Endothelial cell of umbilical vein (primary cell): ENCODE measurements around the gene MSL3B.

ENCODE experiments used
- BruUV-seq: library from RNA; stranded (reverse); fragments of 400-500 nt; replicated peaks from 2 replicates; lab custom pipeline; 2021; lab: Mats Ljungman, UMichigan
- CTCF ChIA-PET: fragments of 300-600, 350-600 bp; sonication (Branson Sonifier 250); formaldehyde crosslinking; loops from one replicate; lab custom pipeline; 2021; ENCODE audit warnings: antibody characterized with exemption, inconsistent platforms; lab: Charles Lee
- POLR2A ChIA-PET: fragments of 300-600, 350-600 bp; sonication (Branson Sonifier 250); formaldehyde crosslinking; loops from one replicate; lab custom pipeline; 2021; ENCODE audit warnings: antibody characterized with exemption, inconsistent platforms; lab: Charles Lee
- DNase-seq: peaks from one replicate; pipeline ENCODE4 v3.0.0-alpha.2; 2011; ENCODE audit warnings: low read depth, low spot score
- FAIRE-seq: peaks from 2 replicates; lab custom pipeline; 2011; peaks lifted over from hg19 to GRCh38; lab: Jason Lieb, UNC
- H2AFZ ChIP-seq: 2 replicates; pipeline ENCODE4 v1.6.0; 2012; ENCODE audit warnings: low read depth, low read length, control low read depth, inconsistent platforms
- H3K27ac ChIP-seq: 2 replicates; pipeline ENCODE4 v1.5.1; 2011; ENCODE audit warnings: low read depth, mild to moderate bottlenecking, control low read depth, low read length, moderate library complexity; ENCODE audit not compliant: insufficient read depth
- H3K27me3 ChIP-seq, 2 experiments: 2 replicates each; pipeline versions ENCODE4 v1.6.0 to v1.6.1; 2011; ENCODE audit warnings: low read length in 2 of 2, mixed read lengths in 1 of 2; ENCODE audit not compliant: control insufficient read depth in 2 of 2, insufficient read depth in 2 of 2
- H3K36me3 ChIP-seq, 2 experiments: 2 replicates in 1 of 2; 3 replicates in 1 of 2; pipeline ENCODE4 v1.5.1; 2011; ENCODE audit warnings: low read length in 2 of 2, mild to moderate bottlenecking in 1 of 2, moderate library complexity in 1 of 2; ENCODE audit not compliant: control insufficient read depth in 2 of 2, insufficient read depth in 2 of 2; ENCODE audit errors: extremely low read depth in 1 of 2
- H3K4me1 ChIP-seq: 3 replicates; pipeline ENCODE4 v1.5.1; 2011; ENCODE audit warnings: mild to moderate bottlenecking, low read length; ENCODE audit not compliant: control insufficient read depth, insufficient read depth; ENCODE audit errors: extremely low read depth
- H3K4me2 ChIP-seq: 2 replicates; pipeline ENCODE4 v1.6.1; 2011; ENCODE audit warnings: low read length, control low read depth, mixed read lengths; ENCODE audit not compliant: insufficient read depth
- H3K4me3 ChIP-seq, 3 experiments: fragments of 200-600 bp in 1 of 3; sonication (generic), shearing (Covaris generic) in 1 of 3; replicated peaks in 1 of 3; 2 replicates each; pipeline ENCODE4 v1.5.1; 2011 to 2016; ENCODE audit warnings: control low read depth in 3 of 3, low read length in 3 of 3, mild to moderate bottlenecking in 2 of 3, inconsistent platforms in 1 of 3, low read depth in 1 of 3, moderate library complexity in 1 of 3; ENCODE audit not compliant: insufficient read depth in 1 of 3
- H3K79me2 ChIP-seq: 2 replicates; pipeline ENCODE4 v1.6.0; 2012; ENCODE audit warnings: low read length, inconsistent platforms; ENCODE audit not compliant: control insufficient read depth, insufficient read depth
- H3K9ac ChIP-seq: replicated peaks from 2 replicates; pipeline ENCODE3; 2011; ENCODE audit warnings: low read length, control low read depth; ENCODE audit not compliant: insufficient read depth; ENCODE audit errors: extremely low read depth
- H3K9me1 ChIP-seq: replicated peaks from 3 replicates; pipeline ENCODE4 v1.6.0; 2011; ENCODE audit warnings: mild to moderate bottlenecking, low read length; ENCODE audit not compliant: control insufficient read depth, insufficient read depth; ENCODE audit errors: extremely low read depth
- H3K9me3 ChIP-seq: replicated peaks from 2 replicates; pipeline ENCODE4 v1.5.1; 2012; ENCODE audit warnings: low read length, inconsistent platforms; ENCODE audit not compliant: control insufficient read depth, insufficient read depth
- H4K20me1 ChIP-seq: replicated peaks from 2 replicates; pipeline ENCODE3; 2011; ENCODE audit warnings: mild to moderate bottlenecking, low read length; ENCODE audit not compliant: control insufficient read depth, insufficient read depth; ENCODE audit errors: extremely low read depth
- EZH2 ChIP-seq: IDR thresholded peaks from 2 replicates; pipeline ENCODE4 v1.6.1; 2012; ENCODE audit warnings: borderline replicate concordance, low read depth, mild to moderate bottlenecking, moderate library complexity, low read length, inconsistent platforms; ENCODE audit not compliant: severe bottlenecking
- FOS ChIP-seq: IDR thresholded peaks from 2 replicates; pipeline ENCODE4 v1.6.1; 2011; ENCODE audit warnings: mild to moderate bottlenecking, low read length, moderate library complexity, borderline replicate concordance; ENCODE audit not compliant: insufficient read depth
- GATA2 ChIP-seq: IDR thresholded peaks from 2 replicates; pipeline ENCODE4 v1.7.0; 2011; ENCODE audit warnings: low read depth, mild to moderate bottlenecking, moderate library complexity, mixed read lengths, low read length; ENCODE audit not compliant: insufficient read length, insufficient read depth
- JUN ChIP-seq: IDR thresholded peaks from 2 replicates; pipeline ENCODE4 v1.6.1; 2011; ENCODE audit warnings: borderline replicate concordance, low read depth; ENCODE audit not compliant: insufficient read length, insufficient read depth
- MYC ChIP-seq: IDR thresholded peaks from one replicate; pipeline ENCODE4 v1.6.1; 2011; ENCODE audit warnings: mild to moderate bottlenecking, low read depth, low read length
- POLR2A ChIP-seq: IDR thresholded peaks from 2 replicates; pipeline ENCODE4 v1.6.1; 2012; ENCODE audit warnings: low read depth, mild to moderate bottlenecking, control low read depth, low read length
- POLR2AphosphoS5 ChIP-seq: IDR thresholded peaks from 2 replicates; pipeline ENCODE4 v1.6.1; 2012; ENCODE audit warnings: low read depth, mild to moderate bottlenecking, control low read depth, low read length, moderate library complexity; ENCODE audit not compliant: insufficient read depth
- dilution Hi-C: fragments of 300-500 bp; cut with MboI; formaldehyde crosslinking; loops from one replicate; pipeline ENCODE4 v1.15.0; 2019; ENCODE audit warnings: low sequenced_read_pairs; ENCODE audit not compliant: extremely low pct_ligation_motif_present
- intact Hi-C: fragments of 100-400 bp; cut with micrococcal nuclease; formaldehyde crosslinking; loops from one replicate; pipeline ENCODE4 v1.10.0; 2022
- TF ChIP-seq, protein P1 (sequence below): IDR thresholded peaks from 2 replicates; pipeline ENCODE4 v1.6.1; 2011; ENCODE audit not compliant: insufficient read depth, insufficient read length
- TF ChIP-seq, protein P2 (sequence below), 2 donors: IDR thresholded peaks; 1 replicate in 1 of 2; 2 replicates in 1 of 2; pipeline ENCODE4 v1.5.1; 2011; ENCODE audit warnings: low read length in 2 of 2, mild to moderate bottlenecking in 2 of 2, moderate library complexity in 2 of 2, control low read depth in 1 of 2, inconsistent platforms in 1 of 2, low read depth in 1 of 2; ENCODE audit not compliant: insufficient read depth in 1 of 2; ENCODE audit errors: extremely low read depth in 1 of 2

Gene MSL3B

DNA sequence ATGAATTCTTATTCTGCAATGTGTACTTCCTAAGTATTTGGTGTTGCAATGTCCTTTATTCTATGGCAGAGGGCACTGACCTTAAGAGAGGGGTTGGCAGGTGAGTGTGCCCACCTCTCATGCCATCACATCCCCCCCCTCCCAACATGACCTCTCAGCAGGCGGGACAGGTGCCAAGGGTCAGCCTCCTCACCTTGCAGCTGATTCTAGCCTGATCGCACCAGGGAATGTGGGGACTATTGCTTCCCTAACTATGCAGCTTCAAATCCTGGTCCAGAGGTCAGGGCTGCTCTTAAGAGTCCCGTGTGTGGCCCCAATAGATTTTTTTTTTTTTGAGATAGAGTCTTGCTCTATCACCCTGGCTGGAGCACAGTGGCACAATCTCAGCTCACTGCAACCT lies 23.4 kb downstream of the MSL3B start:
- Histone ChIP-seq H3K27me3 (no peaks in the 10 kb centered on the region), H3K9ac (no peak overlapping the region), H2AFZ (no peak overlapping the region), H3K4me3 (no peak overlapping the region), H3K4me2 (no peak overlapping the region), H3K27ac (no peak overlapping the region), H3K36me3 (peaks cover 8 to 53% of the 10 kb centered on the region in 2 experiments), H3K79me2 (peaks cover 86% of the 10 kb centered on the region), H3K9me3 (no peaks in the 10 kb centered on the region), H4K20me1 (no peaks in the 10 kb centered on the region), H3K9me1 (no peaks in the 10 kb centered on the region), H3K4me1 (no peaks in the 10 kb centered on the region)
- FAIRE-seq (no peak), DNase-seq (no peak)
- TF ChIP-seq POLR2AphosphoS5 (no peak), JUN (no peak), MYC (no peak), FOS (no peak), EZH2 (no peak), GATA2 (no peak), POLR2A (no peak)
- TF ChIP-seq, protein P1, sequence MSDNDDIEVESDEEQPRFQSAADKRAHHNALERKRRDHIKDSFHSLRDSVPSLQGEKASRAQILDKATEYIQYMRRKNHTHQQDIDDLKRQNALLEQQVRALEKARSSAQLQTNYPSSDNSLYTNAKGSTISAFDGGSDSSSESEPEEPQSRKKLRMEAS = no peak
- TF ChIP-seq, protein P2, sequence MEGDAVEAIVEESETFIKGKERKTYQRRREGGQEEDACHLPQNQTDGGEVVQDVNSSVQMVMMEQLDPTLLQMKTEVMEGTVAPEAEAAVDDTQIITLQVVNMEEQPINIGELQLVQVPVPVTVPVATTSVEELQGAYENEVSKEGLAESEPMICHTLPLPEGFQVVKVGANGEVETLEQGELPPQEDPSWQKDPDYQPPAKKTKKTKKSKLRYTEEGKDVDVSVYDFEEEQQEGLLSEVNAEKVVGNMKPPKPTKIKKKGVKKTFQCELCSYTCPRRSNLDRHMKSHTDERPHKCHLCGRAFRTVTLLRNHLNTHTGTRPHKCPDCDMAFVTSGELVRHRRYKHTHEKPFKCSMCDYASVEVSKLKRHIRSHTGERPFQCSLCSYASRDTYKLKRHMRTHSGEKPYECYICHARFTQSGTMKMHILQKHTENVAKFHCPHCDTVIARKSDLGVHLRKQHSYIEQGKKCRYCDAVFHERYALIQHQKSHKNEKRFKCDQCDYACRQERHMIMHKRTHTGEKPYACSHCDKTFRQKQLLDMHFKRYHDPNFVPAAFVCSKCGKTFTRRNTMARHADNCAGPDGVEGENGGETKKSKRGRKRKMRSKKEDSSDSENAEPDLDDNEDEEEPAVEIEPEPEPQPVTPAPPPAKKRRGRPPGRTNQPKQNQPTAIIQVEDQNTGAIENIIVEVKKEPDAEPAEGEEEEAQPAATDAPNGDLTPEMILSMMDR (IDR thresholded peaks at IDR 0.05; ENCODE audit: extremely low read depth in 1 of 2, insufficient read depth in 1 of 2, low read depth in 1 of 2, low read length in 2 of 2) = no peak
- ChIA-PET CTCF (interaction anchor here (1.2 kb wide), 1 partner anchor 12 kb away, joined by 3 read pairs; no protein-coding TSS in a partner anchor), POLR2A (no interaction called here)
- BruUV-seq = no TSS peak
- dilution Hi-C loops (no loop called here), intact Hi-C loops (no loop called here)
